A204.1 (cell line): ENCODE measurements around the gene MAP3K4.

ENCODE experiments used
- FAIRE-seq: peaks from 2 replicates; lab custom pipeline; 2012; peaks lifted over from hg19 to GRCh38; lab: Jason Lieb, UNC

MAP3K4 gene

DNA sequence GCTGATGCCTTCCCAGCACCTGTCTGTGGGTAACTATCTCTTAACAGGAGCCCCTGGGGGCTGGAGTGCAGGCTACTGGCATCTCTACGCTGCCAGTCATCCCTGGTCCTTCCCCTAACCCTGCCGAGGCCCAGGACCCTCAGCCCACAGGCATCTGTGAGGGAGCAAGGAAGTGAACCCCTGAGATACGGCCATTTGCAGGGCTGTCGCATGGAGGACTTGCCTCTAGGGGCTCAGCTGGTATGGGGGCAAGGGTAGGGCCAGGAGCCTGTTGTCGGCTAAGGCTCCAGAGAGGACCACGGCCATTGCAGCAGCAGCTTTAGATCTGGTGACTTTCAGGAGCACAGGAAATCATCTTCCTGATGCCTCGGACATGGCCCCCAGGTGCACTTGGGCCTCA lies 49.7 kb downstream of the MAP3K4 start:
- FAIRE-seq: no peak

DNA sequence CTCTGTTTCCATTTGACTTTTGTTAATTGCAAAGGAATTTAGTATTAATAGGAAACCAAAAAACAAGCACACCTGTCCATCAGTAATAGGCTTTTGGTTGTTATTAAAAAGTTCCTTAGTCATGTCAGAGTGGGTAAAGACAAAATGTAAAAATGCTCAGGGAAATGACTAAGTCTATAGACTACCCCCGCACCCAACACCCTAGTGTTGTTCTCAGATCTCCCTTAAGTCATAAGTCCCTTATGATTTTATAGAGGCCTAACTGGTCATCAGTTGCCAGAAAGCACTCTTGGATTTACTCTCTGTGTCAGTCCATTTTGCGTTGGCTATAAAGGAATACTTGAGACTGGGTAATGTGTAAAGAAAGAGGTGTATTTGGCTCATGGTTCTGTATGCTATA lies 52.8 kb downstream of the MAP3K4 start:
- no peak for FAIRE-seq

DNA sequence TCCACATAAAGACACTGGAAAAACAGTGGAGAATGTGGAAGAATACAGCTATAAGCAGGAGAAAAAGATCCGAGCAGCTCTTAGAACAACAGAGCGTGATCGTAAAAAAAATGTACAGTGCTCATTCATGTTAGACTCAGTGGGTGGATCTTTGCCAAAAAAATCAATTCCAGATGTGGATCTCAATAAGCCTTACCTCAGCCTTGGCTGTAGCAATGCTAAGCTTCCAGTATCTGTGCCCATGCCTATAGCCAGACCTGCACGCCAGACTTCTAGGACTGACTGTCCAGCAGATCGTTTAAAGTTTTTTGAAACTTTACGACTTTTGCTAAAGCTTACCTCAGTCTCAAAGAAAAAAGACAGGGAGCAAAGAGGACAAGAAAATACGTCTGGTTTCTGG lies 57.1 kb downstream of the MAP3K4 start:
- FAIRE-seq: no peak

DNA sequence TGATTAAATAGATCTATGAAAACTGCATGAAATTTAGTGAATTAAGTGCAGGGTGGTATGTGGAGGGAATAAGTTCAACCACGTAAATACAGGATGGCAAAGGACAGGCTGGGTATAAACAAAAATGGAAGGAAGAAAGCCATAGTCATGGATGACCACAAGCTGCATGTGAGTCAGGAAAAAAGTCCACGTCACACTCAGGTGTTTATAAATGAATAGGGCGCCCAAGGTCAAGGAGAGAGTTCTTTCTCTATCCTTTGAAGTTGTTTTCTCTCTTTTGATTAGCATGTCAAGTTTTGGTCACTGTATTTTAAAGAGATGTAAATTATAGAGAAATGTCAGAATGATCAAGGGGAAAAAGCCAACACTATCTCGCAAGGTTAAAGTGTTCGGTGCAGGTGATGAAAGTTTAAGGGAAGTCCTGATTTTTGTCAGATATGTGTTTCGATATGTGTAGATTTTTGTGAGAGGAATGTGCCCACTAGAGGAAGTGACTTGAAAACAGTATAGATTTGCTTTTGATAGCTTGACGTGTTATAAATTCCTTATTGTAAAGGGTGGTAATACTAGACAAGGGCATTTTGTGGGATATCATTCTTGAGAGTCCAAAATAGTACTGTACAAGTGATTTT lies 58.7 kb downstream of the MAP3K4 start:
- no peak for FAIRE-seq

DNA sequence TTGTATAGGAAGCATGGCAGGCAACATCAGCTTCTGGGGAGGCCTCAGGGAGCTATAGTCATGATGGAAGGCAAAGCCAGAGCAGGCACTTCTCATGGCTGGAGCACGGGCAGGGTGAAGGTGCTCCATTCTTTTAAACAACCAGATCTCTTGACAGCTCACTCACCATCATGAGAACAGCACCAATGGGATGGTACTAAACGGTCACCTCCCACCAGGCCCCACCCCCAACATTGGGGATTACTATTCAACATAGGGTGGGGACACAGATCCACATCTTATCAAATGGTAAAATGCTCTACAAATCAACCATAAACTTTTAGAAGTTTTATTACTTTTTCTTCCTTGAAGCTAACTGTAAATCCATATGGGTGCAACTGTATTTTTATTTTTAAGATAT lies 61.5 kb downstream of the MAP3K4 start:
- FAIRE-seq: no peak

DNA sequence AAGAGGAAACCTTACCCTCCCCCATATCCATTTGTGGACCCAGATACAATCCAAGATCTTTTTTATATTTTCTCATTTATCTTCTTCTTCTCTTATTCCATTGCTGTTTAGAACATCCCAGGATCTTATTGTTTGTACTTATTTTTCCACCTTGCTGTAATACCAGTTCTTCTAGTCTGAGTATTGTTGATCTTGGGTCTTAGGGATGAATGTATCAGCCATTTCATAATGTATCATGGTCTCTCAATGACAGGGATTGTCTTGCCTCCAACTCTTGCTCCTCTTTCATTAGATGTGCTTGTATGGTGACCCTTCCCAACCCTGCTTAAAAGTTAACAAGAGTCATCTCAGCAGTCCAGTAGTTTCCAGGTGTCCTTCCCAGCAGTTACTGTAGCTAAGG lies 63.3 kb downstream of the MAP3K4 start:
- FAIRE-seq: no peak

DNA sequence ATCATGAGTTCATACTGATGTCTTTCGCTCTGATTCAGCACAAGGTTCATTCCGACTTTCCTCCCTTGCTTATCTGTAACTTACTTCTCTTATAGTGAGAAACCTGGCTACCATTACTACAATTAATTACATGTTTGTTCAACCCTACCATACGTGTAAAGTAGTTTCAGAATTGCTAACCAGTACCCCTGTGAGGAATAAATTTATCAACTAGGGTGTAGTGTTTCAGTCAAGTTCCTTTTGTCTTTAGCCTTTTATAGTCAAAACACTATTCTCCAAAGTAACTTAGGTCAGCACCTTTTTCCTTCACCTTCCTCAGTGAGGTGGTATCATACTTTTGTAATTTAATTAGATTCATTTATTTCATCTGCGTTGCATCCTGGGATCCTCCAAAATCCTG lies 64.9 kb downstream of the MAP3K4 start:
- no peak for FAIRE-seq

DNA sequence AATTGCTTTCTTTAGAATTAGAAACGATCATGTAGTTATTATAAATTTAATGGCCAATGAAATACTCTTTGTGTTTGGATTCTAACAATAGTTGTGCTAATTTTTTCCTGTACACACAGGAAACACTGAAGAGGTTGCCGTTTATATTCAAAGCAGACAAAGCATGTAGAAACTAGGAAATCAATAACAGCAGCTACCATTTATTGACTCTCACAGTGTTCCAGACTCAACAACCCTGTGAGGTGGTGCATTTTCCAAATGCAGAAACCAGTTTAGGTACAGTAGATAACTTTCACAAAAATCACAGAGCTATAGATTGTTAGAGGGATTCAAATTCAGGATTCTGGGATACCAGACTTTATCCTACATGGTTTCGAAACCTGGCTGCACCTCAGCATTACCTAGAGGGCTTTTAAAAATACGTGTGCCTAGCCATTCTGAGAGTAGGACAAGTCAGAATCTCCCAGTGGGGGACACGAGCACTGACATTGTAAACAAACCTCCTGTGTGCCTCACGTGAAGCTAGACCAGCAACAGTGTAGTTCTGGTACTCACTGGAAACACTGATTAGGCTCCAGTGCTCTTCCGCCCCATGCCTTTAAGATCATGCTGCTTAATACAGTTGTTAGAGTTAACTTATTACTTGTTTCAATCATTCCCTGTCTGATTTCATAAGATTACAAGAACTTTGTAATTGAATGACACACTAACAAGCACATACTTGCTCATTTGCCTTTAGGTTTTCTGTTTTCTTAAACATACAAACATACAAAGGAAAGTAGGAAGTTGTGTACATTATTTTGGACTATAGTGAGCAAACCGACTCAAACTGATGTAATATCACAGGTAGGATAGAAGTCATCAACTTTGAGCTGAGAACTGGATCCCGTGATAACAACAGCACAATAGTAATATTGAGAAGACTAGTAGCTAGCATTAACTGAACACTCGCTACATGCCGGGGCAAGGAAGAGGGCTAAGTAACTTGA lies 65.8 kb downstream of the MAP3K4 start:
- FAIRE-seq: no peak

DNA sequence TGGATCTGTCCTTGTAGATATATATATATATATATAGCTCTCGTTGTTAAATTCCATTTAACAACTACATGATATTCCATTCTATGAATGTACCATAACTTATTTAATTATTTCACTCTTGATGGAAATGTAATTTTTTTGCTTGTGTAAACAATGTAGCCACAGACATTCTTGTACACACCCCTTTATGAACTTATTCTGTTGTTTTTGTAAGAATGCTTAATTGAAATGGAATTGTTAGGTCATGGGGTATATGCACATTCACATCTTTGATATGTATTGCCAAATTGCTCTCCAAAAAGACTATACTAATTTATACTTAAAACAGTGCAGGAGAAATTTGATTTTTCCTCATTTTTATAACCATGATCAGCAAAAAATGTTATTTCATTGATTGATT lies 67.2 kb downstream of the MAP3K4 start:
- no peak for FAIRE-seq

DNA sequence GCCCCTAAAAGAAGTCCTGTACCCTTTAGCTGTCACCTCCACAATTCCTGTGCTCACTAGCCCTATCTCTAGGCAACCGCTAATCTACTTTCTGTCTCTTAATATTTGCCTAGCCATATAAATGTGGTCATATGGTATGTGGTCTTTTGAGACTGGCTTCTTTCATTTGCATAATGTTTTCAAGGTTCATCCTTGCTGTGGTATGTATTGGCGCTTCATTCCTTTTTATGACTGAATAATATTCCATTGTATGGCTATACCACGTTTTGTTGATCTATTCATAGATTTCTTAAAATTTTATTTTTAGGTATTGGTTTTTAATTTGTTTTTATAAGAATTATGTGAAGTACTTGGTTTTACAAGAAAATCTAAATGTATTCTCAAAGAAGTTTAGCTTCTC lies 70.0 kb downstream of the MAP3K4 start:
- FAIRE-seq: peak; percentile 51

DNA sequence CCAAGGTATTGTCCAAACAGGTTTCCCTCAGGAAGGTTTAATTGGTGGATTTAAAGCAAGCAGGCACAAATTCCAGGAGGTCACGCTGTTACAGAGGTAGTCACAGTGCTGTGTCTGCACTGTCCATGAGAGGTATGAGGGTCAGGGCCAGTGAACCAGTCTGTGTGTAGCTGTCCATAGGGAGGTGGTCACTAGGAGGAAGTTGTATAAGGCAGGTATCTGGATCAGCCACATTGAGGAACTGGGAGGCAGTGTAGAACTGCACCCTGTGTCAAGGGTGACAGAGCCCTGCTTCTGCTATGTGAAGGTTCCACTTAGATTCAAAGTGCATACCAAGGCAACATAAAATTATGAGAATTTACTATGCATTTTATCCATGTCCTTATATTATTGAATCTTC lies 73.3 kb downstream of the MAP3K4 start:
- no peak for FAIRE-seq

DNA sequence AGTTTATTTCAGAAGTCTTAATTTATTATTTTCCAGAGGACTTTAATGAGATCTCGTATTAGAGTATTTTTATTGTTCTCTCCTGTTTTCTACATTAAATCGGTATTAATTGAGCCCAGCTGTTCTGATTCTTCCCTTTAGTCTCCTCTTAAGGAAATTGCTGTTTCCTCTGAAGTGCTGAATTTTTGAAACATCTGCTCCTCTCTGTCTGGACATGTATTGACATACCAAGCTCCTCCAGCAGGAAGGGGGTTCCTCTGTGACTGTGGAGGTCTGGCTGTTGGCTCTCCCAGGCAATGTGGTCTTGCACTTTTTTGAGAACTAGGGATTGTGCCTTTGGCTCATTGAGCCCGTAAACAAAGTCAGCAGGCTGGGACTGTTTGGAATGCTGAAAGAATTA lies 74.9 kb downstream of the MAP3K4 start:
- FAIRE-seq: no peak

DNA sequence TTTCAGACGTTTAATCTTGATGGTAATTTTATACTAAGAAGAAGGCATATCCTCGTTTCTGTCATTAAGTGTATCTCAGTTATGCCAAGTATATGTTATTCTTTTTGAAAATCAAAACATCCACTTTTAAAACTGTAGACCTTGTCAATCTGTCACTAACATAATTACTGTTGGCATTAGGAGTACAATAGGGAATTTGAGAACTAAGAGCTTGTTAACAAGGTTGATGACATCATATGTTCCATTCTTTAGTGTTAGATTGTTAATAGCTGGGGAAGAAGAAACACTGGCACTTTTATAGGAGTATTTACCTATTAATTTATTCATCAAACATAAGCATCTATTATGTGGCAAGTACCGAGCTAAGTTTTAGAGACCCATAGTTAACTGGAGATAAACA lies 76.2 kb downstream of the MAP3K4 start:
- no peak for FAIRE-seq

DNA sequence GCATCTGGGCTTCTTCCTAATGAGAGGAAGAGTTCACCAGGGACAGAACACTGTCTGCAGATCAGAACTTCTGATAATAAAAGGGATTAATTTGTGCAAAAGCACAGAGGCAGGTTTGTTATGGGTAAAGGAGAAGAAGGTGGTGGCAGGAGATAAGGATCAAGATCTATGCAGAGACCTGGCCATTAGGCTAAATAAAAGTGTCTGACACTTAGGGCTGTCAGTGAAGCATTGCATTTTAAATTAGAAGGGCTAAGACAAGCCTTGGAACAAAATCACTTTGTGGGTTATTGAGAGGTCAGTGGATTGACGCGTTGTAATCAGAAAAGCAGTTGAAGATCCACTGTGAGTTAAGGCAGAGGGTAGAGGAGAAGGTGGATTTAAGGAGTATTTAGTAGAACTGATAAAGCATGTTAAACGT lies 76.8 kb downstream of the MAP3K4 start:
- no peak for FAIRE-seq

DNA sequence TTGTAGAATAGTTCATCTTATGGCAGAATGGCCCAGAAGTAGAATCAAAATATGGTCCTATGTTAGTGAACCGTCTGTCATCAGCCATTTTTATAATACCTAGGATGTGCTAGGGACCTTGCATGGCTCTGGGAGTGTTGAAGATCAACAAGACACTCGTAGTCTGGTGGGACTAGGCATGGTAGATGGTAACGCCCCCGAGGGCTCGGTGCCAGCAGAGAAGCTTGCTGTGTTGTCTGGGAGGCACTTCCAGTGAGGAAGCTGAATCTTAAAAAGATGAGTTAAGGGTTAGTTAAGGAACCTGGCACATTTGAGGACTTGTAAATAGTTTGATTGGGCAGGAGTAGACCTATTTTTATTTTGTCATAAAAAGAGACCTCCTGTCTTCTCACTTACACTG lies 82.4 kb downstream of the MAP3K4 start:
- FAIRE-seq: no peak

DNA sequence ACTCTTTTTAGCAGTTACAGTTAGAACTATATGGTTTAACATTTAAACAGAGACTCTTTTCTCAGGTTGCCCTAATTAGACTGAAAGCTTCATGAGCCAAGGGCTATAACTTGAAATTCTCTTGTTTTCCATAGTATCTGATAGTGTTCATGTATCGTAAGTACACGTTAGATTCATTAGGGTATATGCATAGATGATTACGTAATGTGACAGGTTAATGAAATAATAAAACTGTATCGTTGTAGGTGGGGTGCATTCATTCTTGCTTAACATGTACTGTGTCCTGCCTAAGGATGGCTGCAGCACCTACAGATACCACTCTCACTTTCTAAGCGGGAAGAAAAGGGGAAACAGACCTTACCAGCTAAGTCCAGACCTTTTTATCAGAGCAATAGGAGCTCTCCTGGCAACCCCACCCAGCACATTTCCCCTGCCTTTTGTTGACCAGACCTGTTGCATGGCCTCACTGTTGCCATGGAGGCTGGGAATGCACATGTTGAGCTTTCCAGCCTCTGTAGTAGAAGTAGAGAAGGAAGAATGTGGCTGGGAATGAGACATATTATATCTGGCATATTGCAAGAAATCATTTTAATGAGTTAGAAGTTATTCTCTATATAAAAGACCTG lies 83.0 kb downstream of the MAP3K4 start:
- FAIRE-seq: no peak

DNA sequence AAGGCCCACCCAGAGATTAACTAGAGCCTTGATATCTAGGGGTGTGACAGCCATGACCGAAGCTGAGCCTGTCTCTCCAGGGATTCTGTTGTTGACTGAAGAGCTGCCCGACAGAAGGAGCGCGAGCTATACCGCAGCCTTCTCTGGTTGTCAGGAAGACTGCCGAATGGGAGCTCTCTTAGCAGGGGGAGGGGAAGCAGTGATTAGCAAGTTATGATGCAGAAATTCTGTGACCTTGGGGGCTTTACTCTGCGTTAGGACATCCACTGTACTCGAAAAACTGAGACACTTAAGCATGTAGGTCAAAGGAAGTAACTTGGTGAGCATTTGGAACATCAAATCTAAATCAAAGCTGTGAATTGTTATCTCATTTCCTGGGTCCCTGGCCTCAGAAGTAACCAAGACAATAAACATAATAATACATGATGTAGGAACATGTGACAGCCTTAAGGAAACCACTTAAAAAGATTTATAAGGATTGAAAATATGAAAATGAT lies 84.7 kb downstream of the MAP3K4 start:
- FAIRE-seq: no peak

DNA sequence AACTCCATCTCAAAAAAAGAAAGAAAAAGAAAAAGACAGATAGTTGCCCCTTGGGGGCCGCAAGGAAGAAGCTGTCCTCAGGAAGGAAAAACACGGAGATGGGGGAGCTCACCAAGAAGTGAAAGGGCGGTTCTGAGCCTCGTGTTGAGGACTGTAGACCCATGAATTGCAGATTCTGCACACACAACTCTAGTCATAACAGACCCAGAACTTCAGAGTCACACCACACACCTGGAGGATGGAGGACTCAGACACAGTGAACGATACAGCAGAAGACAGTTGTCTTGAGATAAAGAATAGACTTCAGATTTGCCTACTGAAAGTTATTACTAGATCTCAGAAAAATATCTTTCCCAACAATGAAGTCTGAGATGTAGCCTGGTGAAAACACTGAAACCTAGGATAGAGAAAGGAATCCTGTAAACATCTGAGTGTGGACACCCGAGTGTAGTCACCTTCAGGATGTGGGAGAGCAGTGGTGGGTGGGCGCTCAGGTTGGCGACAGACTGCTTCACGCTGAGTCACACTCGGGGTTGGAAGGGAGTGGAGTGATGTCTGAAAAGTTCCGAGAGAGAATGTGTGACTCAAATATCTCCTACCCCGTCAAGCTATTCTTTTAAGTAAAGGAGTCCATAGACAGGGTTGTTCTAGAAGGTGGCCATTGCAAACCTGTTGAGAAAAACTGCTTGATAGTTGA lies 88.1 kb downstream of the MAP3K4 start:
- FAIRE-seq: no peak

DNA sequence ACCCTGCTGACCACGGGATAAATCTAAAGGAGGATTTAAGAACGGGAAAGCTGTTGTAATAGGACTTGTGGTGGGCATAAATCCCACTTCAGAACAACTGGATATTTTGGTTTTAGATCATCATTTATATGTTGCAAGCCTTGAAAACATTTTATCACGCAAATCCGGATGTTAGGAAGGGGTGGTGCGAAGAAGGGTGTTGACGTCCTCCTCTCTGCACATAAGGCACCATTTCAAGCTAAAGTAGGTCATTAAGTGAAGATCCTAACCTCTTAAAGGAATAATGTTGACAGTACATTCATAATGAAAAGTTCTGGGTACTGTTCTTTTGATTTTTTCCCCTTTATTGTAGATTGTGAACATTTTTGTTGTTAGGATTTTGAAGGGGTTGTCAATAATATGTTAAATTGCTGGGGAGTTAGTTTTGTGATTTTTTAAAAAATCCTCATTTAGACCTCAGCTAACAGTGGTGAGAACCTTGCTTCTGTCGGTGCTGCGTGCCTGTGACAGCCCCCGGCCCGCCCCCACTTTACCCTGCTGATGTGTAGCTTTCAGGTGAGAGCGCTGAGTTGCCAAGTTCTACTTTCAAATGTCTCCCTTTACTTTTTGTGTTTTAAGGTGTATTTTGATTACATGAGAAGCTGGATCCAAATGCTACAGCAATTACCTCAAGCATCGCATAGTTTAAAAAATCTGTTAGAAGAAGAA lies 88.8 kb downstream of the MAP3K4 start:
- no peak for FAIRE-seq

DNA sequence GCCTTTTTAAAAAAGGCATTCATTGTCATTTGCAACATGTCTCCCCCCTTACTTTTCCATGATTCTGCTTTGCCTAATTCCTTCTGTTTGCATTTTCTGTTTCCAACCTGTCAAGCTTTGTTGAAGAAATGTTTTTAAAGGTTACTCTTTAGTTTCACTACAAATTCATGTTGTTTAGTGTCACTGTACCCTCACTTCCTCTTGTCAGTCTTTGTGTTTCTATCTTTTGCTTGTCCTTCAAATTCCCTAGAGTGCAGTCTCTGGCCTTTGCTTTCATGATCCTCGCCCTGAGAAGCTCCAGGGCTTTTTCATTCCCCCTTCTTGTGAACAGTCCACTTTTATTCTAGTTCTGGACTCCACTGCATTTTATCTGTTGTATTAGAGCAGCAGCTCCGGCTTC lies 90.6 kb downstream of the MAP3K4 start:
- no peak for FAIRE-seq

DNA sequence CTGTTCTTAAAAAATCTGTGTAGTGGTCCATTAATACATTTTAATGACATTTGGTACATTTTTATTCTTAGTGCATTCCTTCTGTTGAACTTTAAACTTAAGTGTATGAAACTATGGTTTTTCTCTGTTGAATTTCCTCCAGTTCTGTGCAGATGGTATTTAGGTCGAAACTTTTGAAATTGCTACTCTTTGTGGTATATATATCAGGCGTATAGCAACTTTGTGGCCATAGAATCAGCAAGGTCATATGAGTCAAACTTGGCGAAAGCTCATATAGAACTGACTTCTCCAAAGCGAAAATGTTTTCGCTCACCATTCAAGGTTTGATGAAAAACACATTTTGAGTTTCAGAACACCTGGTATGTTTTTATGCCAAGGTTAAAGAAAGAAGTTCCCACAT lies 93.7 kb downstream of the MAP3K4 start:
- FAIRE-seq: no peak
